Ectodermal cell (in vitro differentiated cells): ENCODE measurements around the gene BMAL1.
"Not testable (repeated sequence)": the region's sequence is repeated elsewhere in the genome, so short reads cannot be mapped to it uniquely, and the experiment has no call there.

Experiments
- H3K27ac ChIP-seq: 2 replicates; pipeline ENCODE4 v1.7.0; 2013; ENCODE audit warnings: mild to moderate bottlenecking, low read depth, low read length; ENCODE audit not compliant: insufficient read depth, poor library complexity, severe bottlenecking
- H3K27me3 ChIP-seq: 2 replicates; pipeline ENCODE4 v1.7.0; 2013; ENCODE audit warnings: mild to moderate bottlenecking, low read length; ENCODE audit not compliant: insufficient read depth, control insufficient read depth, poor library complexity, severe bottlenecking
- H3K36me3 ChIP-seq: one replicate; pipeline ENCODE4 v1.7.0; 2013; ENCODE audit warnings: low read length; ENCODE audit not compliant: control insufficient read depth, insufficient read depth
- H3K4me1 ChIP-seq: one replicate; pipeline ENCODE4 v1.7.0; 2013; ENCODE audit warnings: low read length; ENCODE audit not compliant: control insufficient read depth, insufficient read depth
- H3K4me3 ChIP-seq: 2 replicates; pipeline ENCODE4 v1.7.0; 2013; ENCODE audit warnings: low read depth, low read length, control low read depth; ENCODE audit not compliant: insufficient read depth
- H3K9me3 ChIP-seq: 2 replicates; pipeline ENCODE4 v1.7.0; 2013; ENCODE audit warnings: mild to moderate bottlenecking, low read length, moderate library complexity; ENCODE audit not compliant: control insufficient read depth
- WGBS, 2 experiments: methylation state at CpG; one replicate each; pipeline ENCODE4 v1.1.7; 2013; ENCODE audit warnings: missing lambda C conversion rate in 2 of 2; 5-methylcytosine and 5-hydroxymethylcytosine counted together

The BMAL1 gene

DNA sequence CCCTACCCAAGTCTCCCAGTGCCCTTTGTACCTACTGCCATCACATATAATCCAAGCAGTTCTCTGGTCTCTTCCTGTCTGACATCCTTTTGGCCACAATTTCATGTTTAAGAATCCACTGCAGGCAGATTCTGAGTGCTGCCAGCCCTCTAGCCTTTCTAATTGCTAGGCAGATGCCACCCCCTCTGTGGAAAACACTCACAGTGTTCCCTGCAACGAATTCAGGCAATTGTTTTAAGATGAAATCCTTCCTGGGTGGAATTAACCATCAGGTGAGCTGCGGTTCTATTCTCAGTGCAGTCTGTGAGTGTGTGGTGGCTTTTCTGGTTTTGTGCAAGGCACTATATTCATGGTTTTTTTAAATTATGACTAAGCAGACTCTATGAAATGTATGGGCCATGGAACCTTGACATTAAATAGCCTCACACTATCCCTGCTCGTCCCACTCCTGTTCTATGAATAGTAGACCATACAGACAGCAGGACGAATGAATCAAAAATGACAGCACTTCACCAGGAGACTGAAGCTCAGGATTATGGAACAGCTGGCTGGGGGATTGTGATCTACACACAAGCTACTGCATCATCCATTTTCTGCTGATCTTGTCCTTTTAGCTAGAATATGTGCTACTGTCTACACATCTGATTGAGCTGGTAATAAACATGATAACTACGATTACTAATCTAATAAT, 29.8 kb upstream of the BMAL1 start:
- Histone ChIP-seq H3K4me3 (no peak overlapping the region), H3K4me1 (no peaks in the 10 kb centered on the region), H3K36me3 (no peaks in the 10 kb centered on the region), H3K9me3 (no peaks in the 10 kb centered on the region), H3K27ac (no peak overlapping the region), H3K27me3 (no peaks in the 10 kb centered on the region)
- 84 to 88% methylated on average over 5 of the region's 5 CpGs for WGBS, 2 experiments

DNA sequence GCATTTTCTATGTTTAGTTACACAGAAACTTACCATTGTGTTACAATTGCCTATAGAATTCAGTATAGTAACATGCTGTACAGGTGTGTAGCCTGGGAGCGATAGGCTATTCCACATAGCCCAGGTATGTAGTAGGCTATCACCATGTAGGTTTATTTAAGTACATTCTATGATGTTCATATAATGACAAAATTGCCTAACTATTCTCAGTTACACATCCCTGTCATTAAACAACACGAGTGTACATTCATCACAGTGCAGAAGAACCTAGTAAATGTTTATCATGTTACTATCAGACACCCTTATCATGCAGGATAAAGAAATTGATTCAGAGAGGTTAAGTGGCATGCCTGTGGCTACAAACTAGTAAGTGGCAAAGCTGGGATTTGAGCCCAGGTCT, 28.4 kb upstream of the BMAL1 start:
- no peaks in the 10 kb centered on the region for H3K36me3 ChIP-seq
- WGBS, 2 experiments: 73 to 97% methylated on average over 2 of the region's 2 CpGs

DNA sequence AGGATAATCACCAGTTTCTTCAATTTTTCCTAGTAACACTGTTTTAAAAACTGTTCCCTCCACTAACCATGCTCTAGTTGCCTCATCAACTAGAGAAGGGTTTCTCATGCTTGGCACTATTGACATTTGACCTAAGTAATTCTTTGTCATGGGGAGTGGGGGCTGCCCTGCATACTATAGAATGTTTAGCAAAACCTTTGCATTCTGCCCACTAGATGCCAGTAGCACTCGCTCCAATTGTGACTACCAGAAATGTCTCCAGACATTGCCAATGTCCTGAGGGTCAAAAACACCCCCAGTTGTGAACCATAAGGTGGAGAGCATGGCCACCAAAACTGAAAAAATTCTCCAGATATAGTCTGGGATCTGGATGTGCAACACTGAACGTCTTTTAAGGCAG, 27.6 kb upstream of the BMAL1 start:
- Histone ChIP-seq H3K27ac (no peak overlapping the region), H3K4me3 (no peak overlapping the region), H3K4me1 (no peaks in the 10 kb centered on the region), H3K27me3 (no peaks in the 10 kb centered on the region), H3K9me3 (no peaks in the 10 kb centered on the region), H3K36me3 (no peaks in the 10 kb centered on the region)
- WGBS, 2 experiments: 42 to 53% methylated on average over 2 of the region's 2 CpGs

More for the DNA sequence above, 28.4 kb upstream of the BMAL1 start:
- Histone ChIP-seq H3K4me1 (no peaks in the 10 kb centered on the region), H3K9me3 (no peaks in the 10 kb centered on the region), H3K27ac (no peak overlapping the region), H3K27me3 (no peaks in the 10 kb centered on the region), H3K4me3 (no peak overlapping the region)

DNA sequence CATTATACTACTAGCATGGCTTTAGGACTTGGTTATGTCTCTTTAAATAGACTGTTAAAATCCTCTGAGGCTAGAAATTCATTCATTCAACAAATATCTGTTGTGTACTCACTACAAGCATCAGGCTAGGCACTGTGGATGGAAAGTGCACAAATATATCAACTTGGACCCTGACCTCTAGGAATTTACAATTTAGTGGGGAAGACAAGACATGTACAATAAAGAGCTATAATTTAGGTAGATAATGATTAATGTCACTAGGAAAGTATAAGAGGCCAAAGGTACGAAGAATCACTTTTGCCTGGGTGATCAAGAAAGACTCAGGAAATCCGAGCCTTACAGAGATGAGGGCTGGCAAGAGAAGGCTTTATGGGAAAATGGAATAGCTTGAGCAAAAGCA, 25.6 kb upstream of the BMAL1 start:
- no peak overlapping the region for H3K4me3 ChIP-seq
- H3K27me3 ChIP-seq: no peaks in the 10 kb centered on the region
- WGBS, 2 experiments: 93 to 95% methylated on average over 2 of the region's 2 CpGs
- no peak overlapping the region for H3K27ac ChIP-seq
- H3K9me3 ChIP-seq: no peaks in the 10 kb centered on the region
- no peaks in the 10 kb centered on the region for H3K36me3 ChIP-seq
- H3K4me1 ChIP-seq: no peaks in the 10 kb centered on the region

DNA sequence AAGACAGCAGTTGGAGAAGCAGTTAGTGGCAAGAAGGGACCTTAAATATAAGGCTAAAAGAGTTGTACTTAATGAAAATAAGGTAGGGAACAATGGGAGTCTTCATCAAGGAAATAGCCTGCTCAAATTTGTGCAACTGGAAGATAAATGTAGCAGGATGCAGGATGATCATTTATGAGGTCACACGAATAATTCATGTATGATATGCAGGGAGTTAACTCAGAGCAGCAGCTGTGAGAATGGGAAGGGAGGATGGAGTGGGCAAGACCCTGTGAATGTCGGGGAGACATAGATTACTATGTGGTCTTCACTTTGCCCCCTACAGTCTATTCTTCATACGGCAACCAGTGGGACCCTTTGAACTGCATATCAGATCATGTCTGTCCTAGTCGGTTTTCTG, 25.2 kb upstream of the BMAL1 start:
- H3K4me3 ChIP-seq: no peak overlapping the region
- H3K36me3 ChIP-seq: no peaks in the 10 kb centered on the region
- no peaks in the 10 kb centered on the region for H3K27me3 ChIP-seq
- no peaks in the 10 kb centered on the region for H3K9me3 ChIP-seq
- H3K4me1 ChIP-seq: no peaks in the 10 kb centered on the region
- H3K27ac ChIP-seq: no peak overlapping the region
- WGBS, 2 experiments: 91 to 93% methylated on average over 4 of the region's 4 CpGs

DNA sequence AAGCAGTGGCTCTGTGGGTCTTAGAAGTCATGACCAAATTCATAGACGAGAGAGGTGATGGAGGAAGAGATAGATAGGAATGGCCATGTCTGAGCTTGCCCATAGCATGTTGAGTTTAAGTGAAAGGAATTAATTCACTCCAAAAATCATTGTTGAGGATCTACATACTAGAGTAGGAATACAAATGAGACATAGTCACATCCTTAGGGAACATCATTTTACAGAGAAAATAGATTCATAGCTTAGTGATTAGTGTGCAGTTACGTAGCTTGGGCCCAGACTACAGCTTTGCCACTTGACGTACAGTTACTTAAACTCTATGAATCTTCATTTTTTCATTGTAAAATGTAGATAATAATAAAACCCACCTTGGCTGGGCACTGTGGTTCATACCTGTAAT, 21.4 kb upstream of the BMAL1 start:
- WGBS, 2 experiments: 71 to 92% methylated on average over 1 to 2 of the region's 3 CpGs

DNA sequence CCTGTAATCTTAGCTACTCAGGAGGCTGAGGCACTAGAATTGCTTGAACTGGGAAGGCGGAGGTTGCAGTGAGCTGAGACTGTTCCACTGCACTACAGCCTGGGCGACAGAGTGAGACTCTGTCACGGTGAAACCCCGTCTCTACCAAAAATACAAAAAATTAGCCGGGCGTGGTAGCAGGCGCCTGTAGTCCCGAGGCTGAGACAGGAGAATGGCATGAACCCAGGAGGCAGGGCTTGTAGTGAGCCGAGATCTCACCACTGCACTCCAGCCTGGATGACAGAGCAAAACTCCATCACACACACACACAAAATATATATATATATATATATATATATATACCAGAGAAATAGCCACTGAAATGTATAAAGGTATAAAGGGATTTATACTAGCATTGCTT, 19.5 kb upstream of the BMAL1 start:
- WGBS, 2 experiments: 93 to 94% methylated on average over 8 to 9 of the region's 9 CpGs
- not testable (repeated sequence) for H3K27ac ChIP-seq, H3K36me3 ChIP-seq, H3K4me1 ChIP-seq, H3K4me3 ChIP-seq, H3K27me3 ChIP-seq, H3K9me3 ChIP-seq

More for the DNA sequence above, 21.4 kb upstream of the BMAL1 start:
- no peaks in the 10 kb centered on the region for H3K4me1 ChIP-seq
- no peaks in the 10 kb centered on the region for H3K9me3 ChIP-seq
- H3K27ac ChIP-seq: no peak overlapping the region
- H3K27me3 ChIP-seq: no peaks in the 10 kb centered on the region
- no peaks in the 10 kb centered on the region for H3K36me3 ChIP-seq
- no peak overlapping the region for H3K4me3 ChIP-seq

DNA sequence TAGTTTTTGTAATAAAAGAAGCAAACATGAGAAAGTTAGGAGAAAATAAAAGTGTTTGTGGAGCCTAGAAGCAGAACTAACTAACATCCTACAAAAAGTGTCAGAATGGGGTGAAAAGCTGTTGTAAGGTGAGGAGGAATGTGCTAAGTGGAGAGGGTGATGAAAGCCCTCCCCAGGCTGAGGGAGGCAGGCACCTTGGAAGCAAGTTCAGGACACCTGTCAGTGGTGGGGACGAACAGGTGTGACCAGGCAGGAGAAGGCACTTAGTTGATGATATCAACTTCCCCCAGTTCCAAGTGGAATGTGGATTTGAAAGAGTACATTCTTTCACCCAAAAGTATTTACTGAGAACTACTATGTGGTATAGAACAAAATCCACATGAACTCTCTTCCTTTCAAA, 18.7 kb upstream of the BMAL1 start:
- 40 to 41% methylated on average over 1 of the region's 1 CpG for WGBS, 2 experiments
- no peaks in the 10 kb centered on the region for H3K36me3 ChIP-seq

DNA sequence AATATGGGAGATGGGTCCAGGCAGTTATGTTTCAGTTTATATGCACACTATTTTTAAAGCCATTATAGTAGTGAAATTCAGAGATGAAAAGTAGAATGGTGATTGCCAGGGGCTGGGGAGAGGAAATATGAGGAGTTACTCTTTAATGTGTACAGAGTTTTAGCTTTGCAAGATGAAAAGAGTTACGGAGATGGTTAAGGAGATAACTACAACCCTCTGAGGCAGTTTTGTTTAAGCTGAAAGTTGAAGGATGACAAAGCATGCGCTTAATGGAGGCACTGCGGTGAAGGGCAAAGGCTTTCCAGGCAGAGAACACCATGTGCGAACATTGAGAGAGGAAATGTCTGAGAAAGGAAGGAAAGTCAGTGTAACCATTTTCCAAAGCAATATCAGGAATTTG, 18.2 kb upstream of the BMAL1 start:
- H3K4me3 ChIP-seq: no peak overlapping the region
- H3K27me3 ChIP-seq: no peaks in the 10 kb centered on the region
- no peaks in the 10 kb centered on the region for H3K4me1 ChIP-seq
- H3K36me3 ChIP-seq: no peaks in the 10 kb centered on the region
- no peak overlapping the region for H3K27ac ChIP-seq
- 87 to 94% methylated on average over 4 of the region's 4 CpGs for WGBS, 2 experiments
- H3K9me3 ChIP-seq: no peaks in the 10 kb centered on the region

More for the DNA sequence above, 18.7 kb upstream of the BMAL1 start:
- H3K27ac ChIP-seq: no peak overlapping the region
- no peaks in the 10 kb centered on the region for H3K9me3 ChIP-seq
- H3K4me3 ChIP-seq: no peak overlapping the region
- no peaks in the 10 kb centered on the region for H3K27me3 ChIP-seq
- no peaks in the 10 kb centered on the region for H3K4me1 ChIP-seq

DNA sequence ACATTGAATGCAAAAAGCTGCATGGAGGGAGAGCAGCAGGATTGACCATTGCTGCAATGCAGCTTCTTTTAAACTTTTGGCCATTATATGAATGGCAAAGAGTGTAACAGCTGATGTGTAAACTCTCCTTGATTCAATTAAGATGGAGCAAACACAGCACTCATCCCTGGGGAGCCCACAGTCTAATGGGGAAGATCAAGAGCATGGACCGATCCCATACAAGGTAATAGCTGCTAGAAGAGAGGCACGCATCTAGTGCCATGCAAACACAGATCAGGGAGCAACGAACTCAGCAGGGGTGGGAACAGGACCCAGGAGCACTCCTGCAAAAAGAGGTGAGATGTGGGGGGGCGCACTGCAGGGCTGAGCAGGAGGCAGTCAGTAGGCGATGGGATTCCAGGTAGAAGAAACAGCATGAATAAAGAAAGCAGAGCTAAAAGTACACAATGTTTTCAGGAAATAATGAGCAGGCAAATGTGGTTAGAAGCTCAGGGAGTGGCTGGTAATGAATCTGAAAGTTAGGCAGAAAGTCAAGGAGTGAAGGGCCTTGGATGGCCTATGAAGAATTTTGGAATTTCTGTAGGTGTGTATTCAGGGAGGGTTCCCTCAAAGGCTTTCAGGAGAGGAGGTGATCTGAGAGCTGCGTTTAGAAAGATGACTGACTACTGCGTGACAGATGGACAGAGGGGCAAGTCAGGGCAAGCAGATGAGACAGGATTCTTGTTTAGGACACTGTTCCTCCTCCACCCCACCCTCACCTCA, 17.2 kb upstream of the BMAL1 start:
- no peak overlapping the region for H3K4me3 ChIP-seq

More for the DNA sequence above, 17.2 kb upstream of the BMAL1 start:
- H3K9me3 ChIP-seq: no peaks in the 10 kb centered on the region
- H3K36me3 ChIP-seq: no peaks in the 10 kb centered on the region
- H3K27me3 ChIP-seq: peaks cover 4% of the 10 kb centered on the region
- WGBS, 2 experiments: 73 to 74% methylated on average over 7 of the region's 7 CpGs
- no peak overlapping the region for H3K27ac ChIP-seq
- H3K4me1 ChIP-seq: no peaks in the 10 kb centered on the region
